ENCODE results near the gene CDK19. TPM values are rescaled to one million over a fixed set of nuclear protein-coding genes. Genes with fewer than 3 reads are reported as not detected.
A peak's percentile ranks its signal among the peaks of the same experiment; 100 is the strongest.

CDK19 gene
- total and polyA plus RNA-seq, 2 of the 4 experiments (the other 2 are of a cell fraction), result 6.0 to 6.8 TPM

DNA sequence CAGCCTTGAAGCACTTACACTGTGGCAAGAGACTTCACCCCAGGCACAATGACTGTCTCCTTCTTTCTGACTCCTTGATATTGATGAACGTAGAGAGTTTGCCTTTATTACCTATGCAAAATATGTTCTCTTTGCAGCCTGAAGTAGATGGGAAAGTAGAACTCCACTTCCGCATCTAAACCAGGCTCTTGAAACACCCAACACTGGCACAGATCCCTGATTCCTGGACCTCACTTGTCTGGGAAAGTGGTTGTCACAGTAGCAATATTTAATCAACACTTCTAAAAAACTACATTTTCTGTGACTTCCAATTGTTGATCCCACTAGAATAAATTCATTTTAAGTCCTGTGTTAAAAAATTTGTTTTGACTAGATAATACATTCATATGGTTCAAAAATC lies 143.1 kb downstream of the CDK19 start:
- TF ChIP-seq, protein P1, sequence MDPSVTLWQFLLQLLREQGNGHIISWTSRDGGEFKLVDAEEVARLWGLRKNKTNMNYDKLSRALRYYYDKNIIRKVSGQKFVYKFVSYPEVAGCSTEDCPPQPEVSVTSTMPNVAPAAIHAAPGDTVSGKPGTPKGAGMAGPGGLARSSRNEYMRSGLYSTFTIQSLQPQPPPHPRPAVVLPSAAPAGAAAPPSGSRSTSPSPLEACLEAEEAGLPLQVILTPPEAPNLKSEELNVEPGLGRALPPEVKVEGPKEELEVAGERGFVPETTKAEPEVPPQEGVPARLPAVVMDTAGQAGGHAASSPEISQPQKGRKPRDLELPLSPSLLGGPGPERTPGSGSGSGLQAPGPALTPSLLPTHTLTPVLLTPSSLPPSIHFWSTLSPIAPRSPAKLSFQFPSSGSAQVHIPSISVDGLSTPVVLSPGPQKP (IDR thresholded peaks at IDR 0.05; ENCODE audit: borderline replicate concordance, low read depth, low read length), result no peak
- TF ChIP-seq BHLHE40 (IDR thresholded peaks at IDR 0.05; ENCODE audit: low read depth, low read length), result no peak
- no peak for TF ChIP-seq FOS (IDR thresholded peaks at IDR 0.05; ENCODE audit: low read depth, low read length)
- no peak for TF ChIP-seq CEBPB (IDR thresholded peaks at IDR 0.05; ENCODE audit: low read depth, low read length)
- TF ChIP-seq RAD21 (IDR thresholded peaks at IDR 0.05; ENCODE audit: low read length), result no peak
- TF ChIP-seq NFE2L2 (IDR thresholded peaks at IDR 0.05; ENCODE audit: low read depth, low read length), result no peak
- H2BK15ac ChIP-seq (ENCODE audit: low read depth, low read length), result no peak overlapping the region
- no peak overlapping the region for H3K4me2 ChIP-seq (ENCODE audit: low read depth, low read length)
- no peak overlapping the region for H3K18ac ChIP-seq (ENCODE audit: low read depth, low read length)
- no peak overlapping the region for H3K9ac ChIP-seq (ENCODE audit: low read depth, low read length)
- no peak overlapping the region for H3K27ac ChIP-seq (ENCODE audit: insufficient read depth, low read length)
- H3K9me1 ChIP-seq (ENCODE audit: insufficient read depth, low read length), result peaks cover 3% of the 10 kb centered on the region; the same call in 1 of the 2 replicates
- H3K9me3 ChIP-seq (ENCODE audit: control insufficient read depth, insufficient read depth, low read length), result no peaks in the 10 kb centered on the region
- no peak overlapping the region for H4K8ac ChIP-seq (ENCODE audit: low read depth in 2 of 2, low read length in 2 of 2)
- intact Hi-C loops (cut with micrococcal nuclease), result no loop called here
- no peak overlapping the region for H2AFZ ChIP-seq (replicated peaks; ENCODE audit: low read length, poor library complexity)
- H3K14ac ChIP-seq (replicated peaks; ENCODE audit: low read depth, low read length), result 0 out of 2 replicates have a peak overlapping the region, but pooled peaks have one; percentile 11
- BruUV-seq (replicated peaks), result no TSS peak
- WGBS, 2 experiments (ENCODE audit: extremely low coverage in 2 of 2, insufficient read length in 1 of 2), result no CpG with 5 or more reads among the region's 2 CpGs
- H4K20me1 ChIP-seq (ENCODE audit: insufficient read depth, low read length), result no peaks in the 10 kb centered on the region
- dilution Hi-C loops (cut with HindIII; ENCODE audit: low sequenced_read_pairs, unreplicated experiment), result no loop called here
- H2BK5ac ChIP-seq (ENCODE audit: low read depth, low read length, poor library complexity, severe bottlenecking), result no peak overlapping the region
- no peak overlapping the region for H3K4ac ChIP-seq (ENCODE audit: low read depth, low read length)
- H4K5ac ChIP-seq (ENCODE audit: low read depth, low read length), result no peak overlapping the region
- H3K4me3 ChIP-seq (ENCODE audit: insufficient read depth, low read depth, low read length), result no peak overlapping the region
- no peak overlapping the region for H2BK20ac ChIP-seq (ENCODE audit: low read depth, low read length)
- H3K27me3 ChIP-seq (ENCODE audit: control insufficient read depth, insufficient read depth, low read length), result no peaks in the 10 kb centered on the region
- no peak overlapping the region for H3K56ac ChIP-seq (ENCODE audit: extremely low read depth, insufficient read depth, low read length)
- no peak overlapping the region for H4K91ac ChIP-seq (ENCODE audit: insufficient read depth, low read depth, low read length)
- in situ Hi-C loops (cut with MboI; ENCODE audit: low sequenced_read_pairs), result loop anchor here (10.0 kb wide), 1 partner anchor 137 kb away; no protein-coding TSS in a partner anchor
- no peaks in the 10 kb centered on the region for H3K4me1 ChIP-seq (ENCODE audit: control insufficient read depth, insufficient read depth, low read length)
- no peak overlapping the region for H2AK9ac ChIP-seq (replicated peaks; ENCODE audit: low read depth, low read length, poor library complexity)
- no peak overlapping the region for H2AK5ac ChIP-seq (ENCODE audit: low read depth, low read length)
- ChIA-PET CTCF (no interaction called here), POLR2A (ENCODE audit: unreplicated experiment) (no interaction called here)
- no peak overlapping the region for H2BK120ac ChIP-seq (ENCODE audit: low read depth, low read length)
- peaks cover 2 to 4% of the 10 kb centered on the region in 2 experiments; a peak in 1 of 4 replicates for H3K79me1 ChIP-seq (ENCODE audit: low read depth in 1 of 2, low read length in 2 of 2)
- no peak overlapping the region for H3K23ac ChIP-seq (ENCODE audit: low read depth, low read length)
- no peaks in the 10 kb centered on the region for H3K36me3 ChIP-seq (ENCODE audit: control insufficient read depth, insufficient read depth, low read length)
- ATAC-seq (ENCODE audit: low read depth), result no peak
- DNase-seq, result no peak

Measured in IMR-90 (cell line).